Measurements from ENCODE around the gene PRKCA. TPM values are rescaled to one million over a fixed set of nuclear protein-coding genes. Genes with fewer than 3 reads are reported as not detected.

Gene PRKCA
- total RNA-seq, 1 experiment from 2014 or later: 29.5 TPM

- TF ChIP-seq NFYB (CRISPR knock-in tag; conservative IDR thresholded peaks at IDR 0.05; ENCODE audit: low read depth): no peak
- TF ChIP-seq ZNF671 (CRISPR knock-in tag; IDR thresholded peaks at IDR 0.05): no peak
- TF ChIP-seq ZNF219 (CRISPR knock-in tag; IDR thresholded peaks at IDR 0.05; ENCODE audit: borderline replicate concordance): no peak
- no peak for TF ChIP-seq ZBTB43 (CRISPR knock-in tag; IDR thresholded peaks at IDR 0.05)
- no peak for TF ChIP-seq ZBTB21 (CRISPR knock-in tag; IDR thresholded peaks at IDR 0.05; ENCODE audit: borderline replicate concordance)
- TF ChIP-seq ERG (CRISPR knock-in tag; IDR thresholded peaks at IDR 0.05): no peak
- no peak for TF ChIP-seq SMAD4 (CRISPR knock-in tag; IDR thresholded peaks at IDR 0.05)
- TF ChIP-seq CDX4 (CRISPR knock-in tag; IDR thresholded peaks at IDR 0.05; ENCODE audit: borderline replicate concordance): no peak
- TF ChIP-seq ZNF423 (CRISPR knock-in tag; IDR thresholded peaks at IDR 0.05): no peak
- TF ChIP-seq ESRRA (CRISPR knock-in tag; IDR thresholded peaks at IDR 0.05; ENCODE audit: borderline replicate concordance): no peak
- TF ChIP-seq ELF4 (CRISPR knock-in tag; IDR thresholded peaks at IDR 0.05; ENCODE audit: low read depth): no peak
- TF ChIP-seq SMAD3 (CRISPR knock-in tag; IDR thresholded peaks at IDR 0.05; ENCODE audit: borderline replicate concordance): no peak
- TF ChIP-seq RORB (CRISPR knock-in tag; IDR thresholded peaks at IDR 0.05): no peak
Observed at GRCh38 chr17:66272811-66273585, 29.4 kb upstream of the PRKCA start (continued).

DNA sequence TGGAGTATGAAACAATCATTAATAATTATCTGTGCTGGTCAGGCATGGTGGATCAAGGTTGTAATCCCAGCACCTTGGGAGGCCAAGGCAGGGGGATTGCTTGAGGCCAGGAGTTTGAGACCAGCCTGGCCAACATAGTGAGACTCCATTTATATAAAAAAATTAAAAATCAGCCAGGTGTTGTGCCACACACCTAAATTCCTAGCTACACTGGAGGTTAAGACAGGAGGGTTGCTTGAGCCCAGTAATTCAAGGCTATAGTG, 28.9 kb upstream of the PRKCA start:
- DNase-seq (ENCODE audit: low spot score): no peak
- Mint-ChIP-seq H3K27me3 (ENCODE audit: low read depth) (no peaks in the 10 kb centered on the region), H3K4me1 (no peaks in the 10 kb centered on the region; the same call in 1 of the 2 replicates), H3K36me3 (peaks cover 12% of the 10 kb centered on the region), H3K27ac (no peak overlapping the region), H3K9me3 (peaks cover 25% of the 10 kb centered on the region), H3K4me3 (no peak overlapping the region)
- ChIA-PET CTCF (interaction anchor here (1.0 kb wide), 1 partner anchor 16 kb away, joined by 5 read pairs; no protein-coding TSS in a partner anchor), POLR2A (no interaction called here)
- no peak for ATAC-seq
- TF ChIP-seq ELF4 (CRISPR knock-in tag; IDR thresholded peaks at IDR 0.05; ENCODE audit: low read depth): no peak
- TF ChIP-seq ZNF423 (CRISPR knock-in tag; IDR thresholded peaks at IDR 0.05): no peak
- TF ChIP-seq IRF2 (CRISPR knock-in tag; IDR thresholded peaks at IDR 0.05; ENCODE audit: borderline replicate concordance, low read depth): no peak
- TF ChIP-seq ZNF232 (CRISPR knock-in tag; IDR thresholded peaks at IDR 0.05): no peak
- no peak for TF ChIP-seq USF1 (CRISPR knock-in tag; IDR thresholded peaks at IDR 0.05)
- TF ChIP-seq JUN (CRISPR knock-in tag; IDR thresholded peaks at IDR 0.05): no peak
- TF ChIP-seq MYBL2 (CRISPR knock-in tag; IDR thresholded peaks at IDR 0.05): no peak
- no peak for TF ChIP-seq SMAD4 (CRISPR knock-in tag; IDR thresholded peaks at IDR 0.05)
- no peak for TF ChIP-seq NR3C1 (CRISPR knock-in tag; conservative IDR thresholded peaks at IDR 0.05; ENCODE audit: low read depth)
- no peak for TF ChIP-seq RORB (CRISPR knock-in tag; IDR thresholded peaks at IDR 0.05)
- TF ChIP-seq ZNF317 (CRISPR knock-in tag; IDR thresholded peaks at IDR 0.05; ENCODE audit: borderline replicate concordance, low read depth): no peak
- no peak for TF ChIP-seq TEAD1 (CRISPR knock-in tag; IDR thresholded peaks at IDR 0.05)
- TF ChIP-seq, protein P1, sequence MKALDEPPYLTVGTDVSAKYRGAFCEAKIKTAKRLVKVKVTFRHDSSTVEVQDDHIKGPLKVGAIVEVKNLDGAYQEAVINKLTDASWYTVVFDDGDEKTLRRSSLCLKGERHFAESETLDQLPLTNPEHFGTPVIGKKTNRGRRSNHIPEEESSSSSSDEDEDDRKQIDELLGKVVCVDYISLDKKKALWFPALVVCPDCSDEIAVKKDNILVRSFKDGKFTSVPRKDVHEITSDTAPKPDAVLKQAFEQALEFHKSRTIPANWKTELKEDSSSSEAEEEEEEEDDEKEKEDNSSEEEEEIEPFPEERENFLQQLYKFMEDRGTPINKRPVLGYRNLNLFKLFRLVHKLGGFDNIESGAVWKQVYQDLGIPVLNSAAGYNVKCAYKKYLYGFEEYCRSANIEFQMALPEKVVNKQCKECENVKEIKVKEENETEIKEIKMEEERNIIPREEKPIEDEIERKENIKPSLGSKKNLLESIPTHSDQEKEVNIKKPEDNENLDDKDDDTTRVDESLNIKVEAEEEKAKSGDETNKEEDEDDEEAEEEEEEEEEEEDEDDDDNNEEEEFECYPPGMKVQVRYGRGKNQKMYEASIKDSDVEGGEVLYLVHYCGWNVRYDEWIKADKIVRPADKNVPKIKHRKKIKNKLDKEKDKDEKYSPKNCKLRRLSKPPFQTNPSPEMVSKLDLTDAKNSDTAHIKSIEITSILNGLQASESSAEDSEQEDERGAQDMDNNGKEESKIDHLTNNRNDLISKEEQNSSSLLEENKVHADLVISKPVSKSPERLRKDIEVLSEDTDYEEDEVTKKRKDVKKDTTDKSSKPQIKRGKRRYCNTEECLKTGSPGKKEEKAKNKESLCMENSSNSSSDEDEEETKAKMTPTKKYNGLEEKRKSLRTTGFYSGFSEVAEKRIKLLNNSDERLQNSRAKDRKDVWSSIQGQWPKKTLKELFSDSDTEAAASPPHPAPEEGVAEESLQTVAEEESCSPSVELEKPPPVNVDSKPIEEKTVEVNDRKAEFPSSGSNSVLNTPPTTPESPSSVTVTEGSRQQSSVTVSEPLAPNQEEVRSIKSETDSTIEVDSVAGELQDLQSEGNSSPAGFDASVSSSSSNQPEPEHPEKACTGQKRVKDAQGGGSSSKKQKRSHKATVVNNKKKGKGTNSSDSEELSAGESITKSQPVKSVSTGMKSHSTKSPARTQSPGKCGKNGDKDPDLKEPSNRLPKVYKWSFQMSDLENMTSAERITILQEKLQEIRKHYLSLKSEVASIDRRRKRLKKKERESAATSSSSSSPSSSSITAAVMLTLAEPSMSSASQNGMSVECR (CRISPR knock-in tag; IDR thresholded peaks at IDR 0.05; ENCODE audit: borderline replicate concordance): no peak
- TF ChIP-seq TEAD4 (CRISPR knock-in tag; IDR thresholded peaks at IDR 0.05): no peak
- TF ChIP-seq FOXK1 (CRISPR knock-in tag; IDR thresholded peaks at IDR 0.05): no peak
- TF ChIP-seq ATF3 (CRISPR knock-in tag; conservative IDR thresholded peaks at IDR 0.05): no peak
- TF ChIP-seq, protein P2, sequence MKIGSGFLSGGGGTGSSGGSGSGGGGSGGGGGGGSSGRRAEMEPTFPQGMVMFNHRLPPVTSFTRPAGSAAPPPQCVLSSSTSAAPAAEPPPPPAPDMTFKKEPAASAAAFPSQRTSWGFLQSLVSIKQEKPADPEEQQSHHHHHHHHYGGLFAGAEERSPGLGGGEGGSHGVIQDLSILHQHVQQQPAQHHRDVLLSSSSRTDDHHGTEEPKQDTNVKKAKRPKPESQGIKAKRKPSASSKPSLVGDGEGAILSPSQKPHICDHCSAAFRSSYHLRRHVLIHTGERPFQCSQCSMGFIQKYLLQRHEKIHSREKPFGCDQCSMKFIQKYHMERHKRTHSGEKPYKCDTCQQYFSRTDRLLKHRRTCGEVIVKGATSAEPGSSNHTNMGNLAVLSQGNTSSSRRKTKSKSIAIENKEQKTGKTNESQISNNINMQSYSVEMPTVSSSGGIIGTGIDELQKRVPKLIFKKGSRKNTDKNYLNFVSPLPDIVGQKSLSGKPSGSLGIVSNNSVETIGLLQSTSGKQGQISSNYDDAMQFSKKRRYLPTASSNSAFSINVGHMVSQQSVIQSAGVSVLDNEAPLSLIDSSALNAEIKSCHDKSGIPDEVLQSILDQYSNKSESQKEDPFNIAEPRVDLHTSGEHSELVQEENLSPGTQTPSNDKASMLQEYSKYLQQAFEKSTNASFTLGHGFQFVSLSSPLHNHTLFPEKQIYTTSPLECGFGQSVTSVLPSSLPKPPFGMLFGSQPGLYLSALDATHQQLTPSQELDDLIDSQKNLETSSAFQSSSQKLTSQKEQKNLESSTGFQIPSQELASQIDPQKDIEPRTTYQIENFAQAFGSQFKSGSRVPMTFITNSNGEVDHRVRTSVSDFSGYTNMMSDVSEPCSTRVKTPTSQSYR (CRISPR knock-in tag; IDR thresholded peaks at IDR 0.05): no peak

Measured in WTC11 (cell line).